Epithelial cell of esophagus (primary cell): ENCODE results near the gene RAB6D.
A peak's percentile ranks its signal among the peaks of the same experiment; 100 is the strongest.
"Not testable (repeated sequence)": the region's sequence is repeated elsewhere in the genome, so short reads cannot be mapped to it uniquely, and the experiment has no call there.

Experiments used
- DNase-seq: peaks from one replicate; pipeline ENCODE4 v3.0.0; 2010; ENCODE audit warnings: low read depth
- H3K4me3 ChIP-seq: 2 replicates; pipeline ENCODE4 v1.5.1; 2011; ENCODE audit warnings: mild to moderate bottlenecking, low read length, control low read depth
- CTCF ChIP-seq: IDR thresholded peaks from 2 replicates; pipeline ENCODE4 v1.5.1; 2011; ENCODE audit warnings: low read depth, mild to moderate bottlenecking, low read length, control low read depth, inconsistent platforms; ENCODE audit not compliant: insufficient read depth; ENCODE audit errors: missing control alignments

The RAB6D gene

GRCh38 chr2:131335319-131335718 is 28.6 kb downstream of the RAB6D start:
- H3K4me3 ChIP-seq, result not testable (repeated sequence)
- TF ChIP-seq CTCF, result peak; percentile 48
- peak; percentile 44 for DNase-seq

GRCh38 chr2:131332709-131333108 is 31.3 kb downstream of the RAB6D start:
- not testable (repeated sequence) for DNase-seq, H3K4me3 ChIP-seq

- peak; percentile 13 for DNase-seq
- not testable (repeated sequence) for H3K4me3 ChIP-seq
Measured at GRCh38 chr2:131331000-131331399, 33.0 kb downstream of the RAB6D start.

- no peak for TF ChIP-seq CTCF
- DNase-seq, result no peak
- H3K4me3 ChIP-seq, result no peak overlapping the region
Measured at GRCh38 chr2:131322209-131322608, 41.8 kb downstream of the RAB6D start.

GRCh38 chr2:131321344-131321743 is 42.6 kb downstream of the RAB6D start:
- not testable (repeated sequence) for DNase-seq, H3K4me3 ChIP-seq

GRCh38 chr2:131311001-131311400 is 53.0 kb downstream of the RAB6D start:
- DNase-seq, result peak; percentile 2
- H3K4me3 ChIP-seq, result not testable (repeated sequence)
